ENCODE measurements around the gene EZH2. TPM values are rescaled to one million over a fixed set of nuclear protein-coding genes. Genes with fewer than 3 reads are reported as not detected.

Gene EZH2
- polyA plus RNA-seq, 1 donor from 2014 or later, result 67.2 TPM

DNA sequence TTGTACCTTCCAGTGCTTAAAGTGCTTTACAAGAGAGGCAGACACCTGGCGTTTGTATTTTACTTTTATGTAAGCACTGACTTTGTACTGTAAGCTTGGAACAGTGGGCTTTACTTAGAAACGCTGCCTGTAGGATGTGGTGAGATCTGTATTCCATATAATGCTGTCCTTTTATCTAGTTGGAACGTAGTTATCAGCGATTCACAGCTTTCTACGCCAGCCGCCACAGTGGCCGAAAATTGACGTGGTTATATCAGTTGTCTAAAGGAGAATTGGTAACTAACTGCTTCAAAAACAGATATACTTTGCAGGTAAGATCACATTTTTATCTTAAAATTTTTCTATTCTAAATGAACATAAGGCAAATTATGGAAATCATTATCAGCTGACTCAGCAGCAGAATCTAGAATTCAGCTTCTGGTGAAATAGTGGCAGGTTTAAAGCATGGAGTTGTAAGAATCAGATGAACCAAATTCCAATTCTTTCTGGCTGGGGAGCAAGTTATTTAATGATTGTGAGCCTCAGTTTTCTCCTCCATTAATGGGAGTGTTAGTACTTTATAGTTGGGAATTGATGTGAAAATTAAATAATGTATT is 93.9 kb downstream of the EZH2 start:
- TF ChIP-seq POLR2AphosphoS5 (IDR thresholded peaks at IDR 0.05), result no peak
- TF ChIP-seq, protein P1, sequence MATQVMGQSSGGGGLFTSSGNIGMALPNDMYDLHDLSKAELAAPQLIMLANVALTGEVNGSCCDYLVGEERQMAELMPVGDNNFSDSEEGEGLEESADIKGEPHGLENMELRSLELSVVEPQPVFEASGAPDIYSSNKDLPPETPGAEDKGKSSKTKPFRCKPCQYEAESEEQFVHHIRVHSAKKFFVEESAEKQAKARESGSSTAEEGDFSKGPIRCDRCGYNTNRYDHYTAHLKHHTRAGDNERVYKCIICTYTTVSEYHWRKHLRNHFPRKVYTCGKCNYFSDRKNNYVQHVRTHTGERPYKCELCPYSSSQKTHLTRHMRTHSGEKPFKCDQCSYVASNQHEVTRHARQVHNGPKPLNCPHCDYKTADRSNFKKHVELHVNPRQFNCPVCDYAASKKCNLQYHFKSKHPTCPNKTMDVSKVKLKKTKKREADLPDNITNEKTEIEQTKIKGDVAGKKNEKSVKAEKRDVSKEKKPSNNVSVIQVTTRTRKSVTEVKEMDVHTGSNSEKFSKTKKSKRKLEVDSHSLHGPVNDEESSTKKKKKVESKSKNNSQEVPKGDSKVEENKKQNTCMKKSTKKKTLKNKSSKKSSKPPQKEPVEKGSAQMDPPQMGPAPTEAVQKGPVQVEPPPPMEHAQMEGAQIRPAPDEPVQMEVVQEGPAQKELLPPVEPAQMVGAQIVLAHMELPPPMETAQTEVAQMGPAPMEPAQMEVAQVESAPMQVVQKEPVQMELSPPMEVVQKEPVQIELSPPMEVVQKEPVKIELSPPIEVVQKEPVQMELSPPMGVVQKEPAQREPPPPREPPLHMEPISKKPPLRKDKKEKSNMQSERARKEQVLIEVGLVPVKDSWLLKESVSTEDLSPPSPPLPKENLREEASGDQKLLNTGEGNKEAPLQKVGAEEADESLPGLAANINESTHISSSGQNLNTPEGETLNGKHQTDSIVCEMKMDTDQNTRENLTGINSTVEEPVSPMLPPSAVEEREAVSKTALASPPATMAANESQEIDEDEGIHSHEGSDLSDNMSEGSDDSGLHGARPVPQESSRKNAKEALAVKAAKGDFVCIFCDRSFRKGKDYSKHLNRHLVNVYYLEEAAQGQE (IDR thresholded peaks at IDR 0.05; ENCODE audit: borderline replicate concordance), result no peak
- TF ChIP-seq RAD21 (conservative IDR thresholded peaks at IDR 0.05), result no peak
- no peak for TF ChIP-seq TAF1 (IDR thresholded peaks at IDR 0.05; ENCODE audit: low read depth)
- TF ChIP-seq, protein P2, sequence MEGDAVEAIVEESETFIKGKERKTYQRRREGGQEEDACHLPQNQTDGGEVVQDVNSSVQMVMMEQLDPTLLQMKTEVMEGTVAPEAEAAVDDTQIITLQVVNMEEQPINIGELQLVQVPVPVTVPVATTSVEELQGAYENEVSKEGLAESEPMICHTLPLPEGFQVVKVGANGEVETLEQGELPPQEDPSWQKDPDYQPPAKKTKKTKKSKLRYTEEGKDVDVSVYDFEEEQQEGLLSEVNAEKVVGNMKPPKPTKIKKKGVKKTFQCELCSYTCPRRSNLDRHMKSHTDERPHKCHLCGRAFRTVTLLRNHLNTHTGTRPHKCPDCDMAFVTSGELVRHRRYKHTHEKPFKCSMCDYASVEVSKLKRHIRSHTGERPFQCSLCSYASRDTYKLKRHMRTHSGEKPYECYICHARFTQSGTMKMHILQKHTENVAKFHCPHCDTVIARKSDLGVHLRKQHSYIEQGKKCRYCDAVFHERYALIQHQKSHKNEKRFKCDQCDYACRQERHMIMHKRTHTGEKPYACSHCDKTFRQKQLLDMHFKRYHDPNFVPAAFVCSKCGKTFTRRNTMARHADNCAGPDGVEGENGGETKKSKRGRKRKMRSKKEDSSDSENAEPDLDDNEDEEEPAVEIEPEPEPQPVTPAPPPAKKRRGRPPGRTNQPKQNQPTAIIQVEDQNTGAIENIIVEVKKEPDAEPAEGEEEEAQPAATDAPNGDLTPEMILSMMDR (IDR thresholded peaks at IDR 0.05; ENCODE audit: poor library complexity, severe bottlenecking), result no peak
- TF ChIP-seq EZH2 (IDR thresholded peaks at IDR 0.05; ENCODE audit: borderline replicate concordance, insufficient read depth, low read length, poor library complexity, severe bottlenecking), result no peak
- TF ChIP-seq EP300 (conservative IDR thresholded peaks at IDR 0.05; ENCODE audit: poor library complexity, severe bottlenecking), result no peak
- Histone ChIP-seq H3K36me3 (ENCODE audit: insufficient read depth, low read length) (peaks cover 8% of the 10 kb centered on the region), H3K9ac (ENCODE audit: low read length) (no peak overlapping the region), H4K20me1 (ENCODE audit: insufficient read depth) (no peaks in the 10 kb centered on the region), H3K9me2 (ENCODE audit: insufficient read depth, low read length) (no peaks in the 10 kb centered on the region), H3K4me2 (ENCODE audit: low read length) (no peak overlapping the region), H2AFZ (ENCODE audit: low read depth, low read length) (no peak overlapping the region), H3K9me3 (ENCODE audit: low read length) (no peaks in the 10 kb centered on the region), H3K79me2 (replicated peaks; ENCODE audit: insufficient read depth, low read length) (no peaks in the 10 kb centered on the region), H3K4me3 (ENCODE audit: low read length) (no peak overlapping the region), H3K27ac (ENCODE audit: low read length) (no peak overlapping the region), H3K27me3 (ENCODE audit: insufficient read depth, low read depth, low read length) (no peaks in the 10 kb centered on the region), H3F3A (ENCODE audit: insufficient read depth, low read length, poor library complexity, severe bottlenecking) (no peaks in the 10 kb centered on the region)

DNA sequence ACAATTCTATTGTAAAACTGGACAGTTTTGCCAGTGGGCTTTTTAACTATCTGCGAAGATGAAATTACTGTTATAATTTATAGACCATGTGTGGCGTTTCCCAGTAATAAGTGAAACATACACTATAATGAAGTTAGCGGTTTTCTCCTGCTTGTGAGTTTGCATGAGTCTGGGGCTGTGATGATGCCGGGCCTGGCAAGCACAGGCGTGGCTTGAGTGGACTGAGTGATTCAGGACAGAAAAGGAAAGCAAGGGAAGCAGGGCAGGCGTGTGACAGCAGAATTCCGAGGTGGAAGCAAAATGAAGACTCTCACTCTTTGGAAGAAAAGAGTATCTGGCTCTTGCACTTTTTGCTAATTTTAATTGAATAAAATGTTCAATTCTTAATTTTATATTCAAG is 94.9 kb downstream of the EZH2 start:
- no peak overlapping the region for H3K4me2 ChIP-seq (ENCODE audit: low read length)
- no peaks in the 10 kb centered on the region for H3K27me3 ChIP-seq (ENCODE audit: insufficient read depth, low read depth, low read length)
- H3K4me3 ChIP-seq (ENCODE audit: low read length), result no peak overlapping the region
- H3K9me2 ChIP-seq (ENCODE audit: insufficient read depth, low read length), result no peaks in the 10 kb centered on the region
- peaks cover 8% of the 10 kb centered on the region for H3K36me3 ChIP-seq (ENCODE audit: insufficient read depth, low read length)
- no peaks in the 10 kb centered on the region for H4K20me1 ChIP-seq (ENCODE audit: insufficient read depth)
- no peak overlapping the region for H2AFZ ChIP-seq (ENCODE audit: low read depth, low read length)
- TF ChIP-seq RAD21 (conservative IDR thresholded peaks at IDR 0.05), result no peak
- no peak for TF ChIP-seq EP300 (conservative IDR thresholded peaks at IDR 0.05; ENCODE audit: poor library complexity, severe bottlenecking)
- TF ChIP-seq, protein P2 (IDR thresholded peaks at IDR 0.05; ENCODE audit: poor library complexity, severe bottlenecking), result no peak
- TF ChIP-seq SMC3 (conservative IDR thresholded peaks at IDR 0.05; ENCODE audit: poor library complexity), result no peak
- TF ChIP-seq EZH2 (IDR thresholded peaks at IDR 0.05; ENCODE audit: borderline replicate concordance, insufficient read depth, low read length, poor library complexity, severe bottlenecking), result no peak
- TF ChIP-seq, protein P1 (IDR thresholded peaks at IDR 0.05; ENCODE audit: borderline replicate concordance), result no peak
- no peak for TF ChIP-seq POLR2AphosphoS5 (IDR thresholded peaks at IDR 0.05)
- no peak for TF ChIP-seq TAF1 (IDR thresholded peaks at IDR 0.05; ENCODE audit: low read depth)
- TF ChIP-seq MXI1 (conservative IDR thresholded peaks at IDR 0.05; ENCODE audit: poor library complexity, severe bottlenecking), result no peak
- no peak overlapping the region for H3K27ac ChIP-seq (ENCODE audit: low read length)
- no peaks in the 10 kb centered on the region for H3K79me2 ChIP-seq (replicated peaks; ENCODE audit: insufficient read depth, low read length)
- no peaks in the 10 kb centered on the region for H3F3A ChIP-seq (ENCODE audit: insufficient read depth, low read length, poor library complexity, severe bottlenecking)
- no peaks in the 10 kb centered on the region for H3K9me3 ChIP-seq (ENCODE audit: low read length)
- no peak overlapping the region for H3K9ac ChIP-seq (ENCODE audit: low read length)

All from neural cell (in vitro differentiated cells).